HepG2 (cell line): Measurements from ENCODE around the gene B3GNT2. TPM values are rescaled to one million over a fixed set of nuclear protein-coding genes. Genes with fewer than 3 reads are reported as not detected.

Experiments used
- BHLHE40 ChIP-seq: IDR thresholded peaks from 2 replicates; pipeline ENCODE4 v1.6.1; 2011; ENCODE audit warnings: low read length, improper control_type of control experiment
- CEBPB ChIP-seq: IDR thresholded peaks from 2 replicates; pipeline ENCODE4 v1.6.1; 2011; ENCODE audit warnings: low read depth, low read length, improper control_type of control experiment, borderline replicate concordance
- DR1 ChIP-seq: sonication (generic); formaldehyde crosslinking; IDR thresholded peaks from 2 replicates; pipeline ENCODE4 v1.8.0; 2021; ENCODE audit warnings: mild to moderate bottlenecking, missing genetic modification reagents, inconsistent platforms
- GFI1 ChIP-seq: sonication (generic); formaldehyde crosslinking; IDR thresholded peaks from 2 replicates; pipeline ENCODE4 v1.5.0; 2020; ENCODE audit warnings: missing genetic modification reagents, mild to moderate bottlenecking, borderline replicate concordance
- HNF4A ChIP-seq: sonication (generic); formaldehyde crosslinking; IDR thresholded peaks from 2 replicates; pipeline ENCODE4 v1.4.0; 2020; ENCODE audit warnings: missing genetic modification reagents
- HNRNPLL ChIP-seq: fragments of 200-400 bp; formaldehyde crosslinking; IDR thresholded peaks from 2 replicates; pipeline ENCODE4 v1.6.1; 2017; ENCODE audit warnings: mild to moderate bottlenecking, low read depth, low read length; ENCODE audit not compliant: poor library complexity, severe bottlenecking
- HOXA5 ChIP-seq: sonication (generic); formaldehyde crosslinking; IDR thresholded peaks from 2 replicates; pipeline ENCODE4 v1.4.0; 2020; ENCODE audit warnings: missing genetic modification reagents
- JUN ChIP-seq: sonication (generic); formaldehyde crosslinking; IDR thresholded peaks from 2 replicates; pipeline ENCODE4 v1.4.0; 2020; ENCODE audit warnings: mild to moderate bottlenecking, missing genetic modification reagents
- PHF8 ChIP-seq: sonication (generic); formaldehyde crosslinking; IDR thresholded peaks from 2 replicates; pipeline ENCODE4 v1.5.0; 2020; ENCODE audit warnings: missing genetic modification reagents
- POLR2G ChIP-seq: fragments of 200-400 bp; formaldehyde crosslinking; IDR thresholded peaks from 2 replicates; pipeline ENCODE4 v1.6.1; 2018; ENCODE audit warnings: mild to moderate bottlenecking, low read depth, low read length, moderate library complexity
- RARG ChIP-seq: sonication (generic); formaldehyde crosslinking; IDR thresholded peaks from 2 replicates; pipeline ENCODE4 v1.4.0; 2020; ENCODE audit warnings: low read depth, mild to moderate bottlenecking, missing genetic modification reagents
- TMF1 ChIP-seq: sonication (generic); formaldehyde crosslinking; IDR thresholded peaks from 2 replicates; pipeline ENCODE4 v1.8.1; 2022; ENCODE audit warnings: low read depth, missing genetic modification reagents
- ZFAT ChIP-seq: sonication (generic); formaldehyde crosslinking; conservative IDR thresholded peaks from 2 replicates; pipeline ENCODE4 v1.8.1; 2023; ENCODE audit warnings: missing genetic modification reagents, inconsistent platforms
- ZNF296 ChIP-seq: sonication (generic); formaldehyde crosslinking; conservative IDR thresholded peaks from 2 replicates; pipeline ENCODE4 v1.5.0; 2020; ENCODE audit warnings: mild to moderate bottlenecking, missing genetic modification reagents
- ZNF44 ChIP-seq: sonication (generic); formaldehyde crosslinking; IDR thresholded peaks from 2 replicates; pipeline ENCODE4 v1.5.1; 2020; ENCODE audit warnings: mild to moderate bottlenecking, missing genetic modification reagents
- ZNF672 ChIP-seq: sonication (generic); formaldehyde crosslinking; IDR thresholded peaks from 2 replicates; pipeline ENCODE4 v1.8.1; 2022; ENCODE audit warnings: missing genetic modification reagents
- ZNF749 ChIP-seq: sonication (generic); formaldehyde crosslinking; IDR thresholded peaks from 2 replicates; pipeline ENCODE4 v1.8.0; 2022; ENCODE audit warnings: mild to moderate bottlenecking, missing genetic modification reagents, moderate library complexity, borderline replicate concordance
- ZNF891 ChIP-seq: sonication (generic); formaldehyde crosslinking; IDR thresholded peaks from 2 replicates; pipeline ENCODE4 v1.5.0; 2020; ENCODE audit warnings: mild to moderate bottlenecking, missing genetic modification reagents
- polyA plus RNA-seq, 8 experiments: library from polyadenylated mRNA; depleted of rRNA in 3 of 8; stranded (reverse) in 7 of 8; unstranded in 1 of 8; fragments of >200 nt; fragmentation: Illumina TruSeq in 4 of 8; extraction: Trizol in 4 of 8; gene quantifications; 2 replicates each; pipeline versions ENCODE4 v1.2.1 to v1.2.3, GENCODE V29; 2011 to 2016; ENCODE audit warnings: low read depth in 4 of 8, missing spikeins in 1 of 8, mixed read lengths in 1 of 8; ENCODE audit not compliant: insufficient read depth in 1 of 8
- total RNA-seq, 5 experiments: library from RNA; depleted of rRNA; stranded (reverse); fragments of >200 nt; fragmentation: Illumina TruSeq; extraction: Trizol; gene quantifications; 2 replicates each; pipeline ENCODE4 v1.2.3, GENCODE V29; 2016; ENCODE audit warnings: low read depth in 1 of 5
- TF ChIP-seq, protein P1 (sequence below): sonication (generic); formaldehyde crosslinking; conservative IDR thresholded peaks from 2 replicates; pipeline ENCODE4 v1.4.0; 2020; ENCODE audit warnings: mild to moderate bottlenecking, missing genetic modification reagents, moderate library complexity
- TF ChIP-seq, protein P2 (sequence below): sonication (generic); formaldehyde crosslinking; IDR thresholded peaks from 2 replicates; pipeline ENCODE4 v1.4.0; 2020; ENCODE audit warnings: missing genetic modification reagents
- TF ChIP-seq, protein P3 (sequence below): sonication (generic); formaldehyde crosslinking; IDR thresholded peaks from 2 replicates; pipeline ENCODE4 v1.4.0; 2020; ENCODE audit warnings: missing genetic modification reagents, borderline replicate concordance

Gene B3GNT2
- total and polyA plus RNA-seq, 2 of the 13 experiments (the other 11 are each of a cell fraction or from before 2014, with no cell fraction given): 26.3 to 28.5 TPM

DNA sequence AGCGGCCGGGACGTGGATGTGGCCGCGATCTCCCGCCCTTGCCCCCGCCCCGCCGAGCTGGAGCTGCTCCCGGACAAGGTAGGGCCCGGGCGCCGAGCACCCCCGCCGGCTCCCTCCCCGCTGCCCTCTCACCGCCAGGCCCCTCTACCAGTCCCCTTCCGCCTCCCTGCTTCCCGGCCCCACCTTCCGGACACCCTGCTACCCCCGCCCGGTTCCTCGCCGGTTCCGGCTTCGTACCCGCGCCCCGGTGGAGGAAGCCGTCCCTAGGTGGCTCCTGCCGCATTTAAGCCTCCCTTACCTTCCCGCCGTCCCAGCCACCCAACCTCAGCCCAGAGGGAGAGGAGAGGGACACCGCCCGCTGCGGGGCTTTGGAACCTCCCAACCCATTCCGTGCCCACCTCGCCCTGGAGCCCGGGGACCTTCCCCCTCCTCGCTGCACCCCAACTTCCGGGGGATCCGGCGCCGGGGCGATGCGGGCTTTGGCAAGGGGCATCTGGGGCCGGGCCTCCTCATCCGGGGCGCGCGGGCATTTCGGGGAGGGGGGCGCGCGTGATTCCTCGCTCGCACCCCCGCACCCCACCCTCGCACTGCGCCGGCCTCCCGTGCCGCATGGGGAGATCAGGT is 475 bp downstream of the B3GNT2 start (continued):
- TF ChIP-seq, protein P1, sequence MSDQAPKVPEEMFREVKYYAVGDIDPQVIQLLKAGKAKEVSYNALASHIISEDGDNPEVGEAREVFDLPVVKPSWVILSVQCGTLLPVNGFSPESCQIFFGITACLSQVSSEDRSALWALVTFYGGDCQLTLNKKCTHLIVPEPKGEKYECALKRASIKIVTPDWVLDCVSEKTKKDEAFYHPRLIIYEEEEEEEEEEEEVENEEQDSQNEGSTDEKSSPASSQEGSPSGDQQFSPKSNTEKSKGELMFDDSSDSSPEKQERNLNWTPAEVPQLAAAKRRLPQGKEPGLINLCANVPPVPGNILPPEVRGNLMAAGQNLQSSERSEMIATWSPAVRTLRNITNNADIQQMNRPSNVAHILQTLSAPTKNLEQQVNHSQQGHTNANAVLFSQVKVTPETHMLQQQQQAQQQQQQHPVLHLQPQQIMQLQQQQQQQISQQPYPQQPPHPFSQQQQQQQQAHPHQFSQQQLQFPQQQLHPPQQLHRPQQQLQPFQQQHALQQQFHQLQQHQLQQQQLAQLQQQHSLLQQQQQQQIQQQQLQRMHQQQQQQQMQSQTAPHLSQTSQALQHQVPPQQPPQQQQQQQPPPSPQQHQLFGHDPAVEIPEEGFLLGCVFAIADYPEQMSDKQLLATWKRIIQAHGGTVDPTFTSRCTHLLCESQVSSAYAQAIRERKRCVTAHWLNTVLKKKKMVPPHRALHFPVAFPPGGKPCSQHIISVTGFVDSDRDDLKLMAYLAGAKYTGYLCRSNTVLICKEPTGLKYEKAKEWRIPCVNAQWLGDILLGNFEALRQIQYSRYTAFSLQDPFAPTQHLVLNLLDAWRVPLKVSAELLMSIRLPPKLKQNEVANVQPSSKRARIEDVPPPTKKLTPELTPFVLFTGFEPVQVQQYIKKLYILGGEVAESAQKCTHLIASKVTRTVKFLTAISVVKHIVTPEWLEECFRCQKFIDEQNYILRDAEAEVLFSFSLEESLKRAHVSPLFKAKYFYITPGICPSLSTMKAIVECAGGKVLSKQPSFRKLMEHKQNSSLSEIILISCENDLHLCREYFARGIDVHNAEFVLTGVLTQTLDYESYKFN (CRISPR knock-in tag): no peak
- TF ChIP-seq ZNF749 (CRISPR knock-in tag) (no peak), CEBPB (no peak), HNF4A (CRISPR knock-in tag) (no peak), POLR2G (0 out of 2 replicates have a peak, but pooled peaks have one; percentile 55), GFI1 (CRISPR knock-in tag) (0 out of 2 replicates have a peak, but pooled peaks have one; percentile 44), ZNF672 (CRISPR knock-in tag) (0 out of 2 replicates have a peak, but pooled peaks have one; percentile 20), TMF1 (CRISPR knock-in tag) (no peak), PHF8 (peak; percentile 83), ZNF44 (CRISPR knock-in tag) (no peak), ZNF296 (CRISPR knock-in tag) (no peak), BHLHE40 (no peak), ZNF891 (CRISPR knock-in tag) (peak; percentile 81), DR1 (CRISPR knock-in tag) (peak; percentile 46; the same call in 1 of the 2 replicates), RARG (no peak), ZFAT (CRISPR knock-in tag) (no peak), HOXA5 (CRISPR knock-in tag) (peak; percentile 58; the same call in 1 of the 2 replicates), JUN (no peak), HNRNPLL (peak; percentile 68)
- TF ChIP-seq, protein P2, sequence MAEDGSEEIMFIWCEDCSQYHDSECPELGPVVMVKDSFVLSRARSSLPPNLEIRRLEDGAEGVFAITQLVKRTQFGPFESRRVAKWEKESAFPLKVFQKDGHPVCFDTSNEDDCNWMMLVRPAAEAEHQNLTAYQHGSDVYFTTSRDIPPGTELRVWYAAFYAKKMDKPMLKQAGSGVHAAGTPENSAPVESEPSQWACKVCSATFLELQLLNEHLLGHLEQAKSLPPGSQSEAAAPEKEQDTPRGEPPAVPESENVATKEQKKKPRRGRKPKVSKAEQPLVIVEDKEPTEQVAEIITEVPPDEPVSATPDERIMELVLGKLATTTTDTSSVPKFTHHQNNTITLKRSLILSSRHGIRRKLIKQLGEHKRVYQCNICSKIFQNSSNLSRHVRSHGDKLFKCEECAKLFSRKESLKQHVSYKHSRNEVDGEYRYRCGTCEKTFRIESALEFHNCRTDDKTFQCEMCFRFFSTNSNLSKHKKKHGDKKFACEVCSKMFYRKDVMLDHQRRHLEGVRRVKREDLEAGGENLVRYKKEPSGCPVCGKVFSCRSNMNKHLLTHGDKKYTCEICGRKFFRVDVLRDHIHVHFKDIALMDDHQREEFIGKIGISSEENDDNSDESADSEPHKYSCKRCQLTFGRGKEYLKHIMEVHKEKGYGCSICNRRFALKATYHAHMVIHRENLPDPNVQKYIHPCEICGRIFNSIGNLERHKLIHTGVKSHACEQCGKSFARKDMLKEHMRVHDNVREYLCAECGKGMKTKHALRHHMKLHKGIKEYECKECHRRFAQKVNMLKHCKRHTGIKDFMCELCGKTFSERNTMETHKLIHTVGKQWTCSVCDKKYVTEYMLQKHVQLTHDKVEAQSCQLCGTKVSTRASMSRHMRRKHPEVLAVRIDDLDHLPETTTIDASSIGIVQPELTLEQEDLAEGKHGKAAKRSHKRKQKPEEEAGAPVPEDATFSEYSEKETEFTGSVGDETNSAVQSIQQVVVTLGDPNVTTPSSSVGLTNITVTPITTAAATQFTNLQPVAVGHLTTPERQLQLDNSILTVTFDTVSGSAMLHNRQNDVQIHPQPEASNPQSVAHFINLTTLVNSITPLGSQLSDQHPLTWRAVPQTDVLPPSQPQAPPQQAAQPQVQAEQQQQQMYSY (CRISPR knock-in tag): peak; percentile 61; the same call in 1 of the 2 replicates
- TF ChIP-seq, protein P3, sequence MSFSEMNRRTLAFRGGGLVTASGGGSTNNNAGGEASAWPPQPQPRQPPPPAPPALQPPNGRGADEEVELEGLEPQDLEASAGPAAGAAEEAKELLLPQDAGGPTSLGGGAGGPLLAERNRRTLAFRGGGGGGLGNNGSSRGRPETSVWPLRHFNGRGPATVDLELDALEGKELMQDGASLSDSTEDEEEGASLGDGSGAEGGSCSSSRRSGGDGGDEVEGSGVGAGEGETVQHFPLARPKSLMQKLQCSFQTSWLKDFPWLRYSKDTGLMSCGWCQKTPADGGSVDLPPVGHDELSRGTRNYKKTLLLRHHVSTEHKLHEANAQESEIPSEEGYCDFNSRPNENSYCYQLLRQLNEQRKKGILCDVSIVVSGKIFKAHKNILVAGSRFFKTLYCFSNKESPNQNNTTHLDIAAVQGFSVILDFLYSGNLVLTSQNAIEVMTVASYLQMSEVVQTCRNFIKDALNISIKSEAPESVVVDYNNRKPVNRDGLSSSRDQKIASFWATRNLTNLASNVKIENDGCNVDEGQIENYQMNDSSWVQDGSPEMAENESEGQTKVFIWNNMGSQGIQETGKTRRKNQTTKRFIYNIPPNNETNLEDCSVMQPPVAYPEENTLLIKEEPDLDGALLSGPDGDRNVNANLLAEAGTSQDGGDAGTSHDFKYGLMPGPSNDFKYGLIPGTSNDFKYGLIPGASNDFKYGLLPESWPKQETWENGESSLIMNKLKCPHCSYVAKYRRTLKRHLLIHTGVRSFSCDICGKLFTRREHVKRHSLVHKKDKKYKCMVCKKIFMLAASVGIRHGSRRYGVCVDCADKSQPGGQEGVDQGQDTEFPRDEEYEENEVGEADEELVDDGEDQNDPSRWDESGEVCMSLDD: peak; percentile 91
